Measurements from ENCODE around the gene CCDC92.

GRCh38 chr12:123948796-123949769 lies 23.5 kb downstream of the CCDC92 start:
- TF ChIP-seq, protein P1, sequence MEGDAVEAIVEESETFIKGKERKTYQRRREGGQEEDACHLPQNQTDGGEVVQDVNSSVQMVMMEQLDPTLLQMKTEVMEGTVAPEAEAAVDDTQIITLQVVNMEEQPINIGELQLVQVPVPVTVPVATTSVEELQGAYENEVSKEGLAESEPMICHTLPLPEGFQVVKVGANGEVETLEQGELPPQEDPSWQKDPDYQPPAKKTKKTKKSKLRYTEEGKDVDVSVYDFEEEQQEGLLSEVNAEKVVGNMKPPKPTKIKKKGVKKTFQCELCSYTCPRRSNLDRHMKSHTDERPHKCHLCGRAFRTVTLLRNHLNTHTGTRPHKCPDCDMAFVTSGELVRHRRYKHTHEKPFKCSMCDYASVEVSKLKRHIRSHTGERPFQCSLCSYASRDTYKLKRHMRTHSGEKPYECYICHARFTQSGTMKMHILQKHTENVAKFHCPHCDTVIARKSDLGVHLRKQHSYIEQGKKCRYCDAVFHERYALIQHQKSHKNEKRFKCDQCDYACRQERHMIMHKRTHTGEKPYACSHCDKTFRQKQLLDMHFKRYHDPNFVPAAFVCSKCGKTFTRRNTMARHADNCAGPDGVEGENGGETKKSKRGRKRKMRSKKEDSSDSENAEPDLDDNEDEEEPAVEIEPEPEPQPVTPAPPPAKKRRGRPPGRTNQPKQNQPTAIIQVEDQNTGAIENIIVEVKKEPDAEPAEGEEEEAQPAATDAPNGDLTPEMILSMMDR (IDR thresholded peaks at IDR 0.05): no peak
- TF ChIP-seq EZH2phosphoT487 (IDR thresholded peaks at IDR 0.05): no peak
